ENCODE data around the gene MPG.

MPG gene

GRCh38 chr16:60929-61878 is 16.8 kb upstream of the MPG start:
- WGBS (ENCODE audit: extremely low coverage, insufficient coverage, insufficient read length): no CpG with 5 or more reads among the region's 89 CpGs
- Histone ChIP-seq H3K27me3 (ENCODE audit: insufficient read depth, low read length) (no peaks in the 10 kb centered on the region), H3K14ac (ENCODE audit: low read length) (no peak overlapping the region), H3K4me3 (ENCODE audit: low read depth, low read length) (no peak overlapping the region), H2AK5ac (ENCODE audit: low read length) (no peak overlapping the region), H4K91ac (ENCODE audit: low read depth, low read length) (no peak overlapping the region), H3K79me2 (ENCODE audit: control insufficient read depth, insufficient read depth, low read length, poor library complexity) (no peaks in the 10 kb centered on the region), H2AFZ (ENCODE audit: insufficient read depth, low read length, poor library complexity) (no peak overlapping the region), H2BK12ac (ENCODE audit: low read length) (no peak overlapping the region), H4K8ac (ENCODE audit: low read depth, low read length) (no peak overlapping the region), H3K4me2 (ENCODE audit: low read length) (no peak overlapping the region), H3K4ac (ENCODE audit: low read depth, low read length) (no peak overlapping the region), H3K18ac (ENCODE audit: low read length) (no peak overlapping the region), H3K36me3 (ENCODE audit: control insufficient read depth in 1 of 2, insufficient read depth in 2 of 2, low read length in 2 of 2) (peaks cover 86 to 88% of the 10 kb centered on the region in 2 experiments), H3K27ac (ENCODE audit: low read depth, low read length) (no peak overlapping the region), H3K23ac (ENCODE audit: low read length) (no peak overlapping the region), H3K4me1 (ENCODE audit: control insufficient read depth in 1 of 2, insufficient read depth in 2 of 2, low read length in 2 of 2) (no peaks in the 10 kb centered on the region), H2BK120ac (ENCODE audit: insufficient read depth, low read length, poor library complexity) (no peak overlapping the region), H4K12ac (ENCODE audit: low read depth, low read length) (no peak overlapping the region), H2BK5ac (ENCODE audit: low read depth, low read length, poor library complexity) (no peak overlapping the region), H3K9me3 (ENCODE audit: insufficient read depth, low read depth, low read length) (peaks cover 2% of the 10 kb centered on the region), H3K79me1 (ENCODE audit: low read length) (no peaks in the 10 kb centered on the region), H3K9ac (ENCODE audit: low read length) (no peak overlapping the region)
- no peak for DNase-seq

DNA sequence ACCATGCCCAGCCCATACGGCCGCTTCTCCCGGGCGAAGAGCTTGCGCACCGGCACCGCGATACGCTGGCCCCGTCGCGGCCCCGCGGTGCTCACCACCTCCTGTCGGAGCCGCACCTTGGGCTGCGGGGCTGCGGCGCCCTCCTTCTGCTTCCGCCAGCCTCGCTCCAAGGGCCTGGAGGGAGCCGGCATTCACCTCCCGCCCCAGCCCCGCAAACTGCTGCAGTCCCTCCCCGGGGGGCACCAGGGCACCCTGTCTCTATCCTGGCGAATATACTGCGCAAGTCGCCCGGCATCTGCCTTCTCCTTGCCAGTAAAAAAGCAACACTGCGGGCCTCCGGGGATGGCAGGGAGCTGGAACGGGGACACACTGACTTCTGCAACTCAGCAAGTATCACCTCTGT is 16.1 kb upstream of the MPG start:
- Histone ChIP-seq H2AK5ac (ENCODE audit: low read length) (no peak overlapping the region), H3K4ac (ENCODE audit: low read depth, low read length) (no peak overlapping the region), H3K27me3 (ENCODE audit: insufficient read depth, low read length) (no peaks in the 10 kb centered on the region), H3K79me2 (ENCODE audit: control insufficient read depth, insufficient read depth, low read length, poor library complexity) (no peaks in the 10 kb centered on the region), H3K79me1 (ENCODE audit: low read length) (no peaks in the 10 kb centered on the region), H2BK12ac (ENCODE audit: low read length) (no peak overlapping the region), H3K4me3 (ENCODE audit: low read depth, low read length) (no peak overlapping the region), H3K18ac (ENCODE audit: low read length) (no peak overlapping the region), H3K23ac (ENCODE audit: low read length) (no peak overlapping the region), H2BK120ac (ENCODE audit: insufficient read depth, low read length, poor library complexity) (no peak overlapping the region), H2BK5ac (ENCODE audit: low read depth, low read length, poor library complexity) (no peak overlapping the region), H3K27ac (ENCODE audit: low read depth, low read length) (no peak overlapping the region), H4K91ac (ENCODE audit: low read depth, low read length) (no peak overlapping the region), H3K9me3 (ENCODE audit: insufficient read depth, low read depth, low read length) (peaks cover 2% of the 10 kb centered on the region), H3K4me2 (ENCODE audit: low read length) (no peak overlapping the region), H3K4me1 (ENCODE audit: control insufficient read depth in 1 of 2, insufficient read depth in 2 of 2, low read length in 2 of 2) (no peaks in the 10 kb centered on the region), H4K8ac (ENCODE audit: low read depth, low read length) (no peak overlapping the region), H2AFZ (ENCODE audit: insufficient read depth, low read length, poor library complexity) (no peak overlapping the region), H3K36me3 (ENCODE audit: control insufficient read depth in 1 of 2, insufficient read depth in 2 of 2, low read length in 2 of 2) (peaks cover 79 to 81% of the 10 kb centered on the region in 2 experiments), H3K14ac (ENCODE audit: low read length) (no peak overlapping the region), H4K12ac (ENCODE audit: low read depth, low read length) (no peak overlapping the region), H3K9ac (ENCODE audit: low read length) (no peak overlapping the region)
- DNase-seq: no peak
- no CpG with 5 or more reads among the region's 32 CpGs for WGBS (ENCODE audit: extremely low coverage, insufficient coverage, insufficient read length)

DNA sequence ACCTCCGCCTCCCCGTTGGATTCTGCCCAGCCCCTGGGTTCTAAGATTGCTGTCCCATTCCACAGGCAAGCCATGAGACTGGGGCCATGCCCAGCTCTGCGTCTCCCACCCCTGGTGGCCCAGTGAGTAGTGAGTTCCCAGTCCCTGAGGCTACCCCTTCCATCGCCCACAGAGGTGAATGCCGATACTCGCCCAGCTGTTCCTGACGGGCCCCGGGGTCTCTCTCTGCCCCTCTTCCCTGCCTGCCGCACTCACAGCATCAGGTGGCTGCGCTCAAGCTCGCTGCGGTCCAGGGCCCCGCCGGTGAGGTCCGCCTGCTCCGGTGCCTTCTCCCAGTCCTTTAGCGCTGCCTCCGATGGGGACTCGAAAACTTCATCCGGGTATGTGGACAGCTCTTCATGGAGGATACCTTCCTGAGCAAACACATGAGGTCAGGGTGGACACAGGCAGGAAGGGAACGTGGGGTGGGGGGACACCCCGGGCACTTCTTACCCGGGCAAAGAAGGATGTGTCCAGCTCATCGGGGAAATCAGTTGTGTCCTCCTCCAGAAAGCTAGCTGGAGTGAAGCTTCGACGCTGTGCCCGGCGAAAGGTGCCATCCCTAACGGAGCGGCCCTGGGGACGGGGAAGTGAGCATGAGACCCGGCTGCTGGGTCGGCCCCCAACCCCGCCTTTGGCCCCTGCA is 15.6 kb upstream of the MPG start:
- no CpG with 5 or more reads among the region's 34 CpGs for WGBS (ENCODE audit: extremely low coverage, insufficient coverage, insufficient read length)
- no peak overlapping the region for H2AK5ac ChIP-seq (ENCODE audit: low read length)
- no peak for DNase-seq

GRCh38 chr16:62968-63391 is 15.0 kb upstream of the MPG start:
- DNase-seq: no peak
- H3K79me1 ChIP-seq (ENCODE audit: low read length): no peaks in the 10 kb centered on the region
- no peaks in the 10 kb centered on the region for H3K27me3 ChIP-seq (ENCODE audit: insufficient read depth, low read length)
- no peak overlapping the region for H3K14ac ChIP-seq (ENCODE audit: low read length)
- peaks cover 72 to 73% of the 10 kb centered on the region in 2 experiments for H3K36me3 ChIP-seq (ENCODE audit: control insufficient read depth in 1 of 2, insufficient read depth in 2 of 2, low read length in 2 of 2)
- no peak overlapping the region for H3K27ac ChIP-seq (ENCODE audit: low read depth, low read length)
- no peak overlapping the region for H3K4me2 ChIP-seq (ENCODE audit: low read length)
- H3K4ac ChIP-seq (ENCODE audit: low read depth, low read length): no peak overlapping the region
- no peak overlapping the region for H4K12ac ChIP-seq (ENCODE audit: low read depth, low read length)
- no peak overlapping the region for H4K91ac ChIP-seq (ENCODE audit: low read depth, low read length)
- H2BK12ac ChIP-seq (ENCODE audit: low read length): no peak overlapping the region
- H3K18ac ChIP-seq (ENCODE audit: low read length): no peak overlapping the region
- H3K4me1 ChIP-seq (ENCODE audit: control insufficient read depth in 1 of 2, insufficient read depth in 2 of 2, low read length in 2 of 2): no peaks in the 10 kb centered on the region
- H2AFZ ChIP-seq (ENCODE audit: insufficient read depth, low read length, poor library complexity): no peak overlapping the region
- no peak overlapping the region for H4K8ac ChIP-seq (ENCODE audit: low read depth, low read length)
- H3K79me2 ChIP-seq (ENCODE audit: control insufficient read depth, insufficient read depth, low read length, poor library complexity): no peaks in the 10 kb centered on the region
- peaks cover 2% of the 10 kb centered on the region for H3K9me3 ChIP-seq (ENCODE audit: insufficient read depth, low read depth, low read length)
- H3K23ac ChIP-seq (ENCODE audit: low read length): no peak overlapping the region
- no peak overlapping the region for H2BK120ac ChIP-seq (ENCODE audit: insufficient read depth, low read length, poor library complexity)
- no peak overlapping the region for H3K9ac ChIP-seq (ENCODE audit: low read length)
- H3K4me3 ChIP-seq (ENCODE audit: low read depth, low read length): no peak overlapping the region
- WGBS (ENCODE audit: extremely low coverage, insufficient coverage, insufficient read length): no CpG with 5 or more reads among the region's 21 CpGs
- no peak overlapping the region for H2AK5ac ChIP-seq (ENCODE audit: low read length)
- no peak overlapping the region for H2BK5ac ChIP-seq (ENCODE audit: low read depth, low read length, poor library complexity)

More for the DNA sequence above, 15.6 kb upstream of the MPG start:
- Histone ChIP-seq H3K79me1 (ENCODE audit: low read length) (no peaks in the 10 kb centered on the region), H3K36me3 (ENCODE audit: control insufficient read depth in 1 of 2, insufficient read depth in 2 of 2, low read length in 2 of 2) (peaks cover 74 to 76% of the 10 kb centered on the region in 2 experiments), H4K12ac (ENCODE audit: low read depth, low read length) (no peak overlapping the region), H3K79me2 (ENCODE audit: control insufficient read depth, insufficient read depth, low read length, poor library complexity) (no peaks in the 10 kb centered on the region), H3K4ac (ENCODE audit: low read depth, low read length) (no peak overlapping the region), H2BK12ac (ENCODE audit: low read length) (no peak overlapping the region), H3K27me3 (ENCODE audit: insufficient read depth, low read length) (no peaks in the 10 kb centered on the region), H2BK120ac (ENCODE audit: insufficient read depth, low read length, poor library complexity) (no peak overlapping the region), H3K18ac (ENCODE audit: low read length) (no peak overlapping the region), H3K9ac (ENCODE audit: low read length) (no peak overlapping the region), H4K91ac (ENCODE audit: low read depth, low read length) (no peak overlapping the region), H3K4me3 (ENCODE audit: low read depth, low read length) (no peak overlapping the region), H4K8ac (ENCODE audit: low read depth, low read length) (no peak overlapping the region), H3K23ac (ENCODE audit: low read length) (no peak overlapping the region), H2BK5ac (ENCODE audit: low read depth, low read length, poor library complexity) (no peak overlapping the region), H2AFZ (ENCODE audit: insufficient read depth, low read length, poor library complexity) (no peak overlapping the region), H3K27ac (ENCODE audit: low read depth, low read length) (no peak overlapping the region), H3K9me3 (ENCODE audit: insufficient read depth, low read depth, low read length) (peaks cover 2% of the 10 kb centered on the region), H3K4me1 (ENCODE audit: control insufficient read depth in 1 of 2, insufficient read depth in 2 of 2, low read length in 2 of 2) (no peaks in the 10 kb centered on the region), H3K4me2 (ENCODE audit: low read length) (no peak overlapping the region), H3K14ac (ENCODE audit: low read length) (no peak overlapping the region)
